GM18867 (cell line): Measurements from ENCODE around the gene CFAP97.
A peak's percentile ranks its signal among the peaks of the same experiment; 100 is the strongest.
"Not testable (repeated sequence)": the region's sequence is repeated elsewhere in the genome, so short reads cannot be mapped to it uniquely, and the experiment has no call there.

Experiments used
- ATAC-seq: cut with Tn5 transposase; IDR thresholded peaks from one replicate; pipeline ENCODE4 v1.9.1; 2021; ENCODE audit warnings: mild to moderate bottlenecking, moderate library complexity; ENCODE audit not compliant: unreplicated experiment

CFAP97 gene

GRCh38 chr4:185142912-185143600 lies 60.7 kb downstream of the CFAP97 start, which contains the start of gene SLC25A4:
TSS of gene SLC25A4 (plus strand) at chr4:185143266. CDS start at chr4:185143373, 107 bp downstream.
- ATAC-seq: peak; percentile 94

GRCh38 chr4:185142564-185142911 lies 61.3 kb downstream of the CFAP97 start:
- ATAC-seq: no peak

GRCh38 chr4:185141777-185142176 lies 62.0 kb downstream of the CFAP97 start:
- ATAC-seq: no peak

GRCh38 chr4:185139736-185140135 lies 64.1 kb downstream of the CFAP97 start:
- ATAC-seq: no peak

GRCh38 chr4:185138161-185138560 lies 65.6 kb downstream of the CFAP97 start:
- ATAC-seq: no peak

- ATAC-seq: no peak
Observed at GRCh38 chr4:185137233-185137925, 66.4 kb downstream of the CFAP97 start.

GRCh38 chr4:185134307-185134869 lies 69.4 kb downstream of the CFAP97 start:
- peak; percentile 71 for ATAC-seq

GRCh38 chr4:185128272-185129119 lies 75.3 kb downstream of the CFAP97 start:
- no peak for ATAC-seq

- no peak for ATAC-seq
Observed at GRCh38 chr4:185127021-185127925, 76.5 kb downstream of the CFAP97 start.

GRCh38 chr4:185124006-185124405 lies 79.8 kb downstream of the CFAP97 start:
- no peak for ATAC-seq

GRCh38 chr4:185122681-185123345 lies 81.0 kb downstream of the CFAP97 start:
- peak; percentile 82 for ATAC-seq

- ATAC-seq: no peak
Observed at GRCh38 chr4:185120631-185120946, 83.2 kb downstream of the CFAP97 start.

GRCh38 chr4:185119927-185120630 lies 83.7 kb downstream of the CFAP97 start:
- ATAC-seq: no peak

- ATAC-seq: not testable (repeated sequence)
Observed at GRCh38 chr4:185119467-185119866, 84.3 kb downstream of the CFAP97 start.

- ATAC-seq: no peak
Observed at GRCh38 chr4:185118876-185119275, 84.9 kb downstream of the CFAP97 start.

- no peak for ATAC-seq
Observed at GRCh38 chr4:185117300-185117934, 86.4 kb downstream of the CFAP97 start.

GRCh38 chr4:185115827-185116232 lies 88.0 kb downstream of the CFAP97 start:
- no peak for ATAC-seq

- no peak for ATAC-seq
Observed at GRCh38 chr4:185113340-185113739, 90.5 kb downstream of the CFAP97 start.

GRCh38 chr4:185112104-185112503 lies 91.7 kb downstream of the CFAP97 start:
- ATAC-seq: no peak
